HFFc6 (cell line): ENCODE measurements around the gene CFAP74. TPM values are rescaled to one million over a fixed set of nuclear protein-coding genes. Genes with fewer than 3 reads are reported as not detected.

ENCODE experiments used
- DNase-seq: peaks from one replicate; pipeline ENCODE4 v3.0.0-alpha.2; 2018
- H3K27ac Mint-ChIP-seq: 2 replicates; pipeline ENCODE4 v1.8.0; 2020; ENCODE audit warnings: mild to moderate bottlenecking, mixed read lengths
- H3K27me3 Mint-ChIP-seq: 2 replicates; pipeline ENCODE4 v1.8.0; 2021; ENCODE audit warnings: mild to moderate bottlenecking, moderate library complexity, mixed read lengths; ENCODE audit not compliant: insufficient read depth
- H3K36me3 Mint-ChIP-seq: 2 replicates; pipeline ENCODE4 v1.8.0; 2021; ENCODE audit warnings: low read depth, mixed read lengths
- H3K4me1 Mint-ChIP-seq: 2 replicates; pipeline ENCODE4 v1.8.0; 2020; ENCODE audit warnings: low read depth, mixed read lengths
- H3K4me3 Mint-ChIP-seq: 2 replicates; pipeline ENCODE4 v1.8.0; 2020; ENCODE audit warnings: mild to moderate bottlenecking, moderate library complexity, mixed read lengths
- H3K9me3 Mint-ChIP-seq: 2 replicates; pipeline ENCODE4 v1.8.0; 2020; ENCODE audit warnings: mild to moderate bottlenecking, mixed read lengths
- CTCF ChIP-seq: fragments of 200-600 bp; sonication (generic); IDR thresholded peaks from 2 replicates; pipeline ENCODE4 v1.5.0; 2021; ENCODE audit warnings: antibody characterized with exemption, mild to moderate bottlenecking
- total RNA-seq, 6 experiments: library from RNA; stranded (reverse); fragmentation: NEBNext Ultra II Directional; extraction: Animal tissue kit (Norgen Biotek cat#: 25700); gene quantifications; 2 replicates in 1 of 6; 3 replicates in 5 of 6; pipeline ENCODE4 v1.2.3, GENCODE V29; 2021

CFAP74 gene
- total RNA-seq, 6 experiments from 2014 or later = not detected

DNA sequence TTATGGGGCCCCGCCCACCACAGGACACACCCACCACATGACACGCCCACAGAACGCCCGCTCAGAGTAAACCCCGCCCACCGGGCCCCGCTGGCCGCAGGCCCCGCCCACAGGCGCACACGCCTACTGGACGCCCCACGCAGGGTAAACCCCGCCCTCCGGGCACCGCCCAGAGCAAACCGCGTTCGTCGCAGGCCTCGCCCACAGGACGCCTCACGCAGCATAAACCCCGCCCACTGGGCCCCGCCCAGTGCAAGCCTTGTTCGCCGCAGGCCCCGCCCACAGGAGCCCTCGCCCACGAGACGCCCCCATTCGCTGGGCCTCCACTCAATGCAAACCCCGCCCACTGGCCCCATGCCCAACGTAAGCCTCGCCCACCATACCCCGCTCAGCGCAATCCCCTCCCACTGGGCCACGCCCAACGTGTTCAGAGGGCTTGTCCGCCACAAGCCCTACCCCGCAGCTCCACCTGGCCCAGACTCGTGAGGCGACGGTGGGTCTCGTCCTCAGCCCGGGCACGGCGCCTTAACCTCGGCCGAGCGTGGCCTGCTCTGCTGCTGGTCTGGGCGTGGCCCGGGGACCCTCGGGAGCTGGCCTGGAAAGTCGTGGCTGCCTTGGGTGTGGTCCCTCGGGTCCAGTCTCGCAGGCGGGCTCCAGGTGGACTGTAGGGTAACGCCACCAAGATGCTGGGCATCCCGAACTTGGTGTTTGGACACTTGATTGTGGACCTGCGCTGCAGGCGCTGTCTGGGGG is 84.1 kb downstream of the CFAP74 start:
- no peaks in the 10 kb centered on the region for H3K4me1 Mint-ChIP-seq
- TF ChIP-seq CTCF = no peak
- H3K27me3 Mint-ChIP-seq = peaks cover 14% of the 10 kb centered on the region
- no peak overlapping the region for H3K27ac Mint-ChIP-seq
- H3K9me3 Mint-ChIP-seq = no peaks in the 10 kb centered on the region
- H3K4me3 Mint-ChIP-seq = peak overlapping the region; percentile 42; the same call in 1 of the 2 replicates
- no peaks in the 10 kb centered on the region for H3K36me3 Mint-ChIP-seq
- peak; percentile 95 for DNase-seq

GRCh38 chr1:1918901-1919303 is 84.7 kb downstream of the CFAP74 start, which contains the start of gene TMEM52:
TMEM52 (minus strand) TSS chr1:1919279; CDS start chr1:1919265, 14 bp downstream.
- no peak for DNase-seq

DNA sequence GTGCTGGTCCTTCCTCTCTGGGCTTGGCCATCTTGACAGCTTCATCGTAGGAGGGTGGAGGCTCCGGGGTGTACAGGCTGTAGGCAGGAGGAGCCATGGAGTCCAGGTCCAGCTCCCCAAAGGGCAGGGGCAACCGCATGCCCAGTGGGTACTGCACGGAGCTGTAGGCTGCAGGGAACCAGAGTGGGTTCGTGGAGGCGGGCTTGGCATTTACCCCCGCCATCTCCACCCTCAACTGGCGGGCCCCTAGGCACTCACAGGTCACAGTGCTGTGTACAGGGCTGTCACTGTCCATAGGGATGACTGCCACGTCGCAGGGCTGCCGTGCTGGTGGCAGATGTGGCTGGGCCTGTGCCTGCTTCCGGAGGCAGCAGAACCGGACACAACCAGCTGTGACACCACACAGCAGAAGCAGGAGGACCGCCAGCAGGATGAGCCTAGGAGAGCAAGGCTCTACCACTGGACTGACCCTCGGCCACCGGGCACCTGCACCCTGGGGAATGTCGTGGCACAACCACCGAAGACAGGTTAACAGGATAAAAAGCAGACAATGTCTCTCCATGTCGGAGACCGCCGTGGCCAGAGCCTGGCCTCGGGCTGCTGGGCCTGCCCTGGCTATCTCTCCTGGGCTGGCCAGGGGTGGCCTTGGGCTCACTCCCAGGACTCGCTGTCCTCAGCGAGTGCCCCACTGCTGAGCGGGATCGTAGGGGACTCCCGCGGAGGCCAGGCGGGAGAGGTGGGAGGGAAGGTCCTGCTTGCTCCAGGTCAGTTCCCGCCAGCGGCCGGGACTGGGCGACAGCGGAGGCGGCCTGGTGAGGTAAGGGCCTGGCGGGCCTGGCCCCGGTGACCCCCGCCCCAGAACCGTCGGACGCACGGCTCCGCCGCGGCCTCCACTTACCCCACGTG is 85.3 kb downstream of the CFAP74 start:
- H3K27me3 Mint-ChIP-seq = peaks cover 18% of the 10 kb centered on the region

More at GRCh38 chr1:1918901-1919303, 84.7 kb downstream of the CFAP74 start, which contains the start of gene TMEM52:
- Mint-ChIP-seq H3K27ac (no peak within 1 kb of the TSS), H3K4me3 (peak within 1 kb of the TSS; percentile 42; the same call in 1 of the 2 replicates), H3K36me3 (no peaks in the 10 kb centered on the region), H3K27me3 (peaks cover 16% of the 10 kb centered on the region), H3K4me1 (no peaks in the 10 kb centered on the region), H3K9me3 (no peaks in the 10 kb centered on the region)
- TF ChIP-seq CTCF = no peak; the same call in 1 of the 2 replicates

GRCh38 chr1:1917304-1917976 is 86.1 kb downstream of the CFAP74 start:
- H3K4me3 Mint-ChIP-seq = no peak overlapping the region

More for the DNA sequence above, 85.3 kb downstream of the CFAP74 start:
- Mint-ChIP-seq H3K9me3 (no peaks in the 10 kb centered on the region), H3K4me1 (no peaks in the 10 kb centered on the region), H3K27ac (no peak overlapping the region), H3K4me3 (no peak overlapping the region), H3K36me3 (no peaks in the 10 kb centered on the region)
- no peak for TF ChIP-seq CTCF
- DNase-seq = no peak

More at GRCh38 chr1:1917304-1917976, 86.1 kb downstream of the CFAP74 start:
- Mint-ChIP-seq H3K9me3 (no peaks in the 10 kb centered on the region), H3K27me3 (peaks cover 16% of the 10 kb centered on the region), H3K27ac (no peak overlapping the region), H3K4me1 (no peaks in the 10 kb centered on the region), H3K36me3 (no peaks in the 10 kb centered on the region)
- no peak for TF ChIP-seq CTCF
- no peak for DNase-seq
